ENCODE measurements around the gene SLC44A3.

GRCh38 chr1:94858276-94858675, 38.1 kb downstream of the SLC44A3 start:
- TF ChIP-seq POLR2AphosphoS5 (IDR thresholded peaks at IDR 0.05) (no peak), POLR2A (IDR thresholded peaks at IDR 0.05) (no peak)

Measured in spleen (tissue), 3 donors.